Activated naive CD8-positive, alpha-beta T cell treated with anti-CD3 and anti-CD28 coated beads for 36 hours (primary cell): ENCODE data around the gene NADK. TPM values are rescaled to one million over a fixed set of nuclear protein-coding genes. Genes with fewer than 3 reads are reported as not detected.
"Not testable (repeated sequence)": the region's sequence is repeated elsewhere in the genome, so short reads cannot be mapped to it uniquely, and the experiment has no call there.

Source experiments
- DNase-seq: peaks from one replicate; pipeline ENCODE4 v3.0.0; 2021
- H3K27ac Mint-ChIP-seq: one replicate; pipeline ENCODE4 v1.8.0; 2022; ENCODE audit warnings: mild to moderate bottlenecking, moderate library complexity, mixed read lengths
- H3K27me3 Mint-ChIP-seq: one replicate; pipeline ENCODE4 v1.8.0; 2022; ENCODE audit warnings: mild to moderate bottlenecking, mixed read lengths
- H3K36me3 Mint-ChIP-seq: one replicate; pipeline ENCODE4 v1.8.0; 2021; ENCODE audit warnings: mild to moderate bottlenecking, mixed read lengths
- H3K4me1 Mint-ChIP-seq: one replicate; pipeline ENCODE4 v1.8.0; 2021; ENCODE audit warnings: mixed read lengths
- H3K4me3 Mint-ChIP-seq: one replicate; pipeline ENCODE4 v1.8.0; 2022; ENCODE audit warnings: mild to moderate bottlenecking, moderate library complexity, mixed read lengths
- H3K9me3 Mint-ChIP-seq: one replicate; pipeline ENCODE4 v1.8.0; 2022; ENCODE audit warnings: mixed read lengths
- total RNA-seq, 2 experiments: library from RNA; stranded (reverse); gene quantifications; one replicate each; pipeline ENCODE4 v1.2.3, GENCODE V29; 2021

NADK gene
- total RNA-seq, 2 experiments from 2014 or later: 74.7 to 77.1 TPM

DNA sequence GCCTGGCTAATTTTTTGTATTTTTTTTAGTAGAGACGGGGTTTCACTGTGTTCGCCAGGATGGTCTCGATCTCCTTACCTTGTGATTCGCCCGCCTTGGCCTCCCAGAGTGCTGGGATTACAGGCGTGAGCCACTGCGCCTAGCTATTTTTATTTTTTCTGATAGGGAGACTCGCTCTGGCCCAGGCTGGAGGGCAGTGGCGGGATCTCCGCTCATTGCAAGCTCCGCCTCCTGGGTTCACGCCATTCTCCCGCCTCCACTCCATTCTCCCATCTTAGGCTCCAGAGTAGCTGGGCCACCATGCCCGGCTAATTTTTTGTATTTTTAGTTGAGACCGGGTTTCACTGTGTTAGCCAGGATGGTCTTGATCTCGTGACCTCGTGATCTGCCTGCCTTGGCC is 52.2 kb downstream of the NADK start:
- not testable (repeated sequence) for DNase-seq, H3K4me1 Mint-ChIP-seq, H3K9me3 Mint-ChIP-seq, H3K27me3 Mint-ChIP-seq
- H3K4me3 Mint-ChIP-seq: peak overlapping the region; percentile 18
- H3K36me3 Mint-ChIP-seq: peaks cover 10% of the 10 kb centered on the region
- H3K27ac Mint-ChIP-seq: peak overlapping the region; percentile 60

DNA sequence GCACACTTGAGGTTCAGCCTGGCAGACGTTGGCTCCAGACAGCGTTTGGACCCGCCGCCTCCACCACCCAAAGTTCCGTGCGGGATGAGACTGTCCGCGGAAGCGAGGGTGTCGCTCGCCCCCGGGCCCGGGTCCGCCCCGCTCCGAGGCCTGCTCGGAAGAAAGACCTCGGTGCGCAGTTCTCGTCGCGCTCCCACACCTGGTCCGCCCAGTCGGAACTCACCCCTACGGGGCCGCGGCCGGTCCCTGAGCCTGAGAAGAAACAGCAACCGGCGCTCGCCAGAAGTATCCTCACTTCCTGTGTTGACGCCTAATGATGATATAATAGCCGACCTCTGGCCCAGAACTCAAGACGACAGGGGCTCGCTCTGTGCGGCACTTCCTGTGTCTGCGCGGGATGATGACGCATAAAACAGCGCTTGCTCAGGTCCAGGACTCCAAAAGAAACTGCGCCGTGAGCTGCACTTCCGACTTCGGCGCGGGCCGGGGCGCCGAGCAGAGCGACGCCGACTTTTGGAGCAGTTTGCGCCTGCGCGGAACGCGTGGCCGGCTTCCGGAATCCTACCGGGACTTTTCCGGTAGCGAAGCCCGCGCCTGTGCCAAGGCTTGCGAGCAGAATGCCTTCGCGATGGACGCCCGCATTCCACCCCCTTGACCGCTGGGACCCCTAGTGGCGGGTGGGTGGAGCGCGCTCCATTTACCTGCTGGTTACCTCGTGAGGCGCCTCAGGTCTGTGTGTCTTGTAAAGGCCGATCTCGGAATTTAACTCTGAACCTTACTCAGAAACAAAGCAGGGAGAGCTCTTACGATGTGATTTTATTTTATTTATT is 54.0 kb downstream of the NADK start, which contains the start of gene CDK11A:
Gene CDK11A, minus strand, starts transcription at position 323 of the 830 bp plus-strand sequence. CDS start 1,539 bp downstream, outside the sequence.
- H3K4me1 Mint-ChIP-seq, H3K27me3 Mint-ChIP-seq, H3K36me3 Mint-ChIP-seq, H3K9me3 Mint-ChIP-seq: not testable (repeated sequence)
- peak; percentile 98 for DNase-seq
- Mint-ChIP-seq H3K4me3 (peak within 1 kb of the TSS; percentile 92), H3K27ac (peak within 1 kb of the TSS; percentile 94)

DNA sequence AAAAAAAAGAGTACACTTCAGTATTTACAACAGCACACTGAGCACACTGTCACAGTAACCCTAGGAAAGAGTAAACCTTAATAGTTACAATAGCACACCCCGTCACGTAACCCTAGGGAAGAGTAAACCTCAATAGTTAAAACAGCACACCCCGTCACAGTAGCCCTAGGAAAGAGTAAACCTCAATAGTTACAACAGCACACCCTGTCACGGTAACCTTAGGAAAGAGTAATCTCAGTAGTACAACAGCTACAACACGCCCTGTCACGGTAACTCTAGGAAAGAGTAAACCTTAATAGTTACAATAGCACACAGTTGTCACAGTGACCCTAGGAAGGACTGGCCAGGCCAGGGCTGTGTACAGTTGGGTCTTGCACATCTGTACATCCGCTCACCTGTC is 57.1 kb downstream of the NADK start:
- H3K4me3 Mint-ChIP-seq: no peak overlapping the region
- no peak overlapping the region for H3K27ac Mint-ChIP-seq
- no peaks in the 10 kb centered on the region for H3K9me3 Mint-ChIP-seq
- H3K4me1 Mint-ChIP-seq: peaks cover 5% of the 10 kb centered on the region
- no peak for DNase-seq
- H3K27me3 Mint-ChIP-seq: no peaks in the 10 kb centered on the region
- H3K36me3 Mint-ChIP-seq: peaks cover 16% of the 10 kb centered on the region

DNA sequence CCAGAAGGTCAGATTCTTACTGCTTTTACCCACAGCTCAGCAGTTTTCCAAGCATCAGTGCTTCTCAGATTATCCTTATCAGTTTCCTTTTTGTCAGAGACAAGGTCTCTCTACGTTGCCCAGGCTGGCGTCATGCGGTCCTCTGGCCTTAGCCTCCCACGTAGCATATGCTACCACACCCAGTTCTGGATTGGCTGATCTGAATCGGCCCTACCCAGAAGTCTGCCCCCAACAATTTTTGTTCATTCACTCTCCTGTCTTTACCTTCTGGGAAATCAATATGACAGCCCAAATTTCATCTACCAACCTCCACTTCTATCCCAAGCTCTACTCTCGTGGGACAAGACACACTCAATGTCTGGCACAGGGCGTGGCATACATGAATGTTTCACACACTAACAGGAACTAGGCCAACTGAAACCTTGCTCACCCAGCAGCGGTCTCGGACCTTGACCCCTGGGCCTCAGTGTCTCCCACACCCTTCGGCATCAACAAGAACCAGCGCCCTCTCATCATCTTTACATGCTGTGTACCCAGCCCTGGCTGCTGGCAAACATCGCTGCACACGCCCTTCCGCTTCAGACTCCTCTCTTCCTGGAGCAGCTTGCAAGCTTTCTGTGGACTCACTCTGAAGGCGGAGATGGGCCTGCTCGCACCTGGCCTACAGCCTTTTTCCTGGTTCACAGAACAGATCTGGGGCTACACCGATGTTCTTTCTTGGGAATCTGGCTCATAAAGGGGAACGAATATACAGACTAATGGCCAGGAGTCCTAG is 63.0 kb downstream of the NADK start:
- not testable (repeated sequence) for H3K4me3 Mint-ChIP-seq, H3K27ac Mint-ChIP-seq, DNase-seq, H3K27me3 Mint-ChIP-seq, H3K4me1 Mint-ChIP-seq, H3K9me3 Mint-ChIP-seq
- H3K36me3 Mint-ChIP-seq: peaks cover 12% of the 10 kb centered on the region

DNA sequence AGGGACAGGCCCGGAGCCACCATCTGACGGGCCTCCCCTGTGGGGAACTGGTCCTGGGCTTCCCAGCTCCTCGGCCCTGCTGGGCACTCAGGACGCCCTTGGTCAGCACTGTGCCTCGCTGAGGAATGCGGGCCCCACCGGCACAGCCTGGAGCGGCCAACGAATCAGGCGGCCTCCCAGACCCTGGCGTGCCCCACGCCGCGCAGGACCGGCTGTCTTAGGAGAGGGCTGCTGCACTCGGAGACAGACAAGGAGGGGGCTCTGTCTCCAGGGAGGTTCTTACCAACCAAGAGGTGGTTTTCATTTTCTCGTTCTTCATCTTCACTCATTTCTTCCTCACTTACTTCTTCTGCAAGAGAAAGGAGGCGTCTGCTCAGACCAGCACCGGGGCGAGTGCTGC is 70.4 kb downstream of the NADK start:
- not testable (repeated sequence) for H3K4me3 Mint-ChIP-seq, H3K36me3 Mint-ChIP-seq, H3K4me1 Mint-ChIP-seq, H3K27me3 Mint-ChIP-seq, H3K27ac Mint-ChIP-seq, H3K9me3 Mint-ChIP-seq, DNase-seq

DNA sequence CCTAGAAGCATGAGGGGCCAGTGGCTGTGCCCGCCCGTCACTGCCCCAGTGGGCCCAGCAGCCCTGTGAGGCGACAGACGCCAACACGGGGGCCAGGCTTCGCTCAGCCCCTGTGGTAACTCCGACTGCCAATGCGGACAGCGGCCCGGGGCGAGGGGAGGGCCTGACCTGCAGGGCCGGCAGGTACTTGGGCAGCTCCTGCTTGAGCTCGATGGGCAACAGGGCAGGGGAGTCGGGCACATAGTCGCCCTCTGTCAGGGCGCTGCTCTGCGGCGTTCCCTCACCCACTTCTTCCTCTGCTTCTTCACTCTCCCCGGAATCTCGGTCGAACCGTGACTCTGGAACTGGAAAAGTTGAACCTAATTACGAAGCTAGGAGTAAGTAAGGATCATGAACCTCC is 71.0 kb downstream of the NADK start:
- DNase-seq, H3K36me3 Mint-ChIP-seq, H3K4me3 Mint-ChIP-seq, H3K27me3 Mint-ChIP-seq, H3K4me1 Mint-ChIP-seq, H3K9me3 Mint-ChIP-seq, H3K27ac Mint-ChIP-seq: not testable (repeated sequence)

DNA sequence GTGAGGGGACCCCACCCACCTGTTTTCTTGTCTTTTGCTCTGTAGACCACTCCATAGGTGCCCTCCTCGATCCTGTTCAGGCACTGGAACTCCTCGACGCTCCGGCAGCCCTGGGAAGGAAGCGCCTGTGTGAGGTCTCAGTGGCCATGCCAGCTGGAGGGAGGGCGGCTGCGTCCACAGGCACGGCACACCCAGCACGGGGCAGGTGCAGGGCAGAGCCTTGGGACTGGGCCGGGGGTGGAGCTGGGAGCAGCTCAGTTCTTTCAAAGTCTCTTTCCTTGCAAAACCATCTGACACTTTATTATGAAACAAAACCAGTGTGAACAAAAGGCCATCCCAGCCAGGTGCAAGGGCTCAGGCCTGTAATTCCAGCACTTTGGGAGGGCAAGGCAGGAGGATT is 72.6 kb downstream of the NADK start:
- H3K4me1 Mint-ChIP-seq, H3K9me3 Mint-ChIP-seq: not testable (repeated sequence)

DNA sequence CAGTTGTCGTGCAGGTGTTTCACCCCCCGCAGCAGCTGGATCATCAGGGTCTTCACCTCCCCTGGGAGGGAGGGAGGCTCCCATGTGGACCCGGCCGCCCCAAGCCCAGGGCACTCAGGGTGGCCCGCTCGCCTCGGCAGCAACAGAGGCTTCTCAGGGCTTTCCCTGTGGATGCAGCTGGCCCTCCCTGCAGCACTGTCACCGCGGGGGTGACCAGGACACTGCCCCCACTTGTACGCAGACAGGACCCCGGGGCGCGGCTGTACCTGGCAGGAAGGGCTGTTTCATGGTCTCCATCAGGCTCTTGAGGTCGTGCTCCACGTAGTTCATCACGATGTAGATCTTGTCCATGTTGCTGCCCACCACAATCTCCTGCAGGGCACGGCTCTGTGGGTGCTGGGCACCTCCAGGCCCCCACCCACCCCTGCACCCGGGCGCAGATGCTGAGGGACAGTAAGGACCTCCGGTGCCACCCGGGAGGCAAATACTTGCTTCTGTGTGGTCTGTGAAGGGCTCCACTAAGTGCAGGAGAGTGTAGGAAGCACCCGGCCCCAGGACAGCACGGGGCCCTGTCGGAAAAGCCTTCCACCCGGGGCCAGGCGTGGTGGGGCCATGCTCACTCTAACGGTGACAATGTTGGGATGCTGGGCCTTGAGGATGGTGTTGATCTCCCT is 73.8 kb downstream of the NADK start:
- H3K4me3 Mint-ChIP-seq, H3K36me3 Mint-ChIP-seq, H3K9me3 Mint-ChIP-seq, H3K4me1 Mint-ChIP-seq, H3K27ac Mint-ChIP-seq, DNase-seq, H3K27me3 Mint-ChIP-seq: not testable (repeated sequence)

More for the DNA sequence above, 72.6 kb downstream of the NADK start:
- not testable (repeated sequence) for H3K36me3 Mint-ChIP-seq, DNase-seq, H3K4me3 Mint-ChIP-seq, H3K27me3 Mint-ChIP-seq, H3K27ac Mint-ChIP-seq

DNA sequence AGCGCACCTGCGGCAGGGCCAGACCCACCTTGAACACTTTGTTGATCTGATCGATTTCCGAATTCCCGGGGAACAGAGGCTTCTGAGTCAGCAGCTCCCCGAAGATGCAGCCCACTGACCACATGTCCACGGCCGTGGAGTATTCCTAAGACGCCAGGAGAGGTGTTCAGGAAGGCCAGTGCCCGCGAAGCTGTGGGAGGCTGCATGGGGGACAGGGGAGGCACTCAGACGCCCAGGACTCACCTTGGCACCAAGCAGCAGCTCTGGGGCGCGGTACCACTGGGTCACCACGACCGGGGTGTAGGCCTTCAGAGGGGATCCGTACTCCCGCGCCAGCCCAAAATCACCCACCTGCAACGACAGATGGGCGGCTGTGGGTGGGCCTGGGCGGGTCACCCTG is 74.5 kb downstream of the NADK start:
- DNase-seq: no peak
- peaks cover 4% of the 10 kb centered on the region for H3K36me3 Mint-ChIP-seq
- no peak overlapping the region for H3K27ac Mint-ChIP-seq
- H3K27me3 Mint-ChIP-seq: no peaks in the 10 kb centered on the region
- H3K4me3 Mint-ChIP-seq: no peak overlapping the region
- H3K4me1 Mint-ChIP-seq: no peaks in the 10 kb centered on the region
- no peaks in the 10 kb centered on the region for H3K9me3 Mint-ChIP-seq

DNA sequence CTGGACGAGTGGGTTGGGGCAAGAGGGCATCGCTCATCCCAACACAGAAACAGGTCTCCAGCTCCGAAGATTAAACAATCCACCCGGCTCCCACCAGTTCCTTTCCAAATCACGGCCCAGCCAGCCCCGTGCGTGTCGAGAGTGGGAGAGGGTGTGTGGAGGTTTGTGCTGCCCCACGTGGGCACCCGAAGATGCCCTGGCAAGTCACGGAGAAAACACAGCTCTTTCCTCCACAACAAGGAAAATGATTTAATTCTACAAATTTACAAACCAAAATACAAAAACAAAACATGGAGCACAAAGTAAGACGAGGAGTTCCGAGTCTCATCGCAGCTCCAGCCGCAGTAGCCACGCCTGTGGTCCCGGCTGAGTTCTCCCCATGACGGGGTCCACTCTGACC is 75.8 kb downstream of the NADK start:
- not testable (repeated sequence) for H3K4me3 Mint-ChIP-seq, H3K9me3 Mint-ChIP-seq, H3K27ac Mint-ChIP-seq, H3K27me3 Mint-ChIP-seq, DNase-seq, H3K4me1 Mint-ChIP-seq, H3K36me3 Mint-ChIP-seq

Other genes starting within 250 kb of the NADK start
- gene TMEM240, start 237.8 kb downstream of the NADK start, total RNA-seq: under 1 TPM in 1 of 2 experiments, not detected in 1; 0.88 TPM
- 100 to 1,000 TPM; 124 to 131 TPM for gene SSU72, start 203.6 kb downstream of the NADK start, total RNA-seq
- gene FNDC10, start 178.3 kb downstream of the NADK start, total RNA-seq: 1 to 10 TPM; 2.9 to 3.3 TPM
- gene MIB2, start 163.0 kb downstream of the NADK start, total RNA-seq: 10 to 100 TPM; 33.1 to 38.7 TPM
- gene MMP23B, start 146.3 kb downstream of the NADK start, total RNA-seq: 1 to 10 TPM; 1.4 to 2.3 TPM
- 10 to 100 TPM; 42.2 to 43.3 TPM for gene CDK11B, start 119.5 kb downstream of the NADK start, total RNA-seq
- gene SLC35E2B, start 85.7 kb downstream of the NADK start, total RNA-seq: 10 to 100 TPM; 19.3 to 20.1 TPM
- gene CDK11A, start 54.1 kb downstream of the NADK start, total RNA-seq: 10 to 100 TPM; 64.2 to 65.0 TPM
- gene GNB1, start 112.6 kb upstream of the NADK start, total RNA-seq: 100 to 1,000 TPM; 360 to 394 TPM
- under 1 TPM; 0.87 to 0.98 TPM for gene CALML6, start 136.8 kb upstream of the NADK start, total RNA-seq
- gene TMEM52, start 140.8 kb upstream of the NADK start, total RNA-seq: 1 to 10 TPM; 2.4 to 2.7 TPM
- gene CFAP74, start 225.3 kb upstream of the NADK start, total RNA-seq: under 1 TPM; 0.31 to 0.46 TPM
- gene GABRD, start 240.9 kb upstream of the NADK start, total RNA-seq: not detected